Hepatocyte (in vitro differentiated cells): ENCODE data around the gene KRT74. TPM values are rescaled to one million over a fixed set of nuclear protein-coding genes. Genes with fewer than 3 reads are reported as not detected.

Experiments used
- DNase-seq: peaks from one replicate; pipeline ENCODE4 v3.0.0-alpha.2; 2016; ENCODE audit warnings: low spot score
- H2AFZ ChIP-seq: fragments of 200-600 bp; sonication (generic); 2 replicates; pipeline ENCODE4 v1.6.0; 2016; ENCODE audit warnings: antibody characterized with exemption, mild to moderate bottlenecking
- H3K27ac ChIP-seq: fragments of 200-600 bp; sonication (generic); 2 replicates; pipeline ENCODE4 v1.5.1; 2016; ENCODE audit warnings: mild to moderate bottlenecking
- H3K27me3 ChIP-seq: fragments of 200-600 bp; sonication (generic); 2 replicates; pipeline ENCODE4 v1.6.1; 2016
- H3K36me3 ChIP-seq: fragments of 200-600 bp; sonication (generic); replicated peaks from 2 replicates; pipeline ENCODE4 v1.5.1; 2016; ENCODE audit warnings: low read depth; ENCODE audit not compliant: insufficient read depth
- H3K4me1 ChIP-seq: fragments of 200-600 bp; sonication (generic); 2 replicates; pipeline ENCODE4 v1.5.1; 2016; ENCODE audit warnings: mild to moderate bottlenecking, moderate library complexity; ENCODE audit not compliant: insufficient read depth
- H3K4me2 ChIP-seq: fragments of 200-600 bp; sonication (generic); 2 replicates; pipeline ENCODE4 v1.6.0; 2016
- H3K4me3 ChIP-seq: fragments of 200-600 bp; sonication (generic); 2 replicates; pipeline ENCODE4 v1.5.1; 2016; ENCODE audit warnings: mild to moderate bottlenecking
- H3K79me2 ChIP-seq: fragments of 200-600 bp; sonication (generic); 2 replicates; pipeline ENCODE4 v1.6.0; 2017; ENCODE audit warnings: mild to moderate bottlenecking
- H3K9me2 ChIP-seq: fragments of 200-600 bp; sonication (generic); replicated peaks from 2 replicates; pipeline ENCODE4 v1.6.0; 2017; ENCODE audit warnings: mild to moderate bottlenecking; ENCODE audit not compliant: insufficient read depth
- H3K9me3 ChIP-seq: fragments of 200-600 bp; sonication (generic); 2 replicates; pipeline ENCODE4 v1.5.1; 2016; ENCODE audit warnings: low read depth, mild to moderate bottlenecking
- H4K20me1 ChIP-seq: fragments of 200-600 bp; sonication (generic); 2 replicates; pipeline ENCODE4 v1.6.0; 2016; ENCODE audit warnings: mild to moderate bottlenecking; ENCODE audit not compliant: insufficient read depth, poor library complexity, severe bottlenecking
- EZH2 ChIP-seq: fragments of 200-600 bp; sonication (generic); IDR thresholded peaks from 2 replicates; pipeline ENCODE4 v1.6.1; 2016; ENCODE audit warnings: antibody characterized with exemption, mild to moderate bottlenecking, borderline replicate concordance
- EZH2phosphoT487 ChIP-seq: fragments of 200-600 bp; sonication (generic); IDR thresholded peaks from one replicate; pipeline ENCODE4 v1.6.1; 2018; ENCODE audit warnings: antibody characterized with exemption, mild to moderate bottlenecking, low read depth, moderate library complexity; ENCODE audit not compliant: unreplicated experiment, severe bottlenecking
- WGBS: methylation state at CpG from one replicate; pipeline ENCODE4 v1.1.6; 2016; ENCODE audit warnings: low lambda C conversion rate; ENCODE audit errors: missing lambda C conversion rate; 5-methylcytosine and 5-hydroxymethylcytosine counted together
- polyA plus RNA-seq: library from polyadenylated mRNA; unstranded; fragments of >200 nt; fragmentation: Nextera tagmentation; extraction: Ambion mirVana; gene quantifications from 2 replicates; pipeline ENCODE4 v1.2.1, GENCODE V29; 2016
- total RNA-seq: library from RNA; depleted of rRNA; stranded (reverse); fragments of >200 nt; gene quantifications from 2 replicates; pipeline ENCODE4 v1.2.3, GENCODE V29; 2014
- TF ChIP-seq, protein P1 (sequence below): fragments of 200-600 bp; sonication (generic); IDR thresholded peaks from 2 replicates; pipeline ENCODE4 v1.5.1; 2016; ENCODE audit warnings: antibody characterized with exemption, mild to moderate bottlenecking; ENCODE audit not compliant: poor library complexity

KRT74 gene
- total and polyA plus RNA-seq, 2 experiments from 2014 or later, result not detected

- no peaks in the 10 kb centered on the region for H4K20me1 ChIP-seq
- H3K4me3 ChIP-seq, result no peak overlapping the region
- TF ChIP-seq, protein P1, sequence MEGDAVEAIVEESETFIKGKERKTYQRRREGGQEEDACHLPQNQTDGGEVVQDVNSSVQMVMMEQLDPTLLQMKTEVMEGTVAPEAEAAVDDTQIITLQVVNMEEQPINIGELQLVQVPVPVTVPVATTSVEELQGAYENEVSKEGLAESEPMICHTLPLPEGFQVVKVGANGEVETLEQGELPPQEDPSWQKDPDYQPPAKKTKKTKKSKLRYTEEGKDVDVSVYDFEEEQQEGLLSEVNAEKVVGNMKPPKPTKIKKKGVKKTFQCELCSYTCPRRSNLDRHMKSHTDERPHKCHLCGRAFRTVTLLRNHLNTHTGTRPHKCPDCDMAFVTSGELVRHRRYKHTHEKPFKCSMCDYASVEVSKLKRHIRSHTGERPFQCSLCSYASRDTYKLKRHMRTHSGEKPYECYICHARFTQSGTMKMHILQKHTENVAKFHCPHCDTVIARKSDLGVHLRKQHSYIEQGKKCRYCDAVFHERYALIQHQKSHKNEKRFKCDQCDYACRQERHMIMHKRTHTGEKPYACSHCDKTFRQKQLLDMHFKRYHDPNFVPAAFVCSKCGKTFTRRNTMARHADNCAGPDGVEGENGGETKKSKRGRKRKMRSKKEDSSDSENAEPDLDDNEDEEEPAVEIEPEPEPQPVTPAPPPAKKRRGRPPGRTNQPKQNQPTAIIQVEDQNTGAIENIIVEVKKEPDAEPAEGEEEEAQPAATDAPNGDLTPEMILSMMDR, result no peak
- TF ChIP-seq EZH2phosphoT487 (no peak), EZH2 (no peak)
- H3K9me3 ChIP-seq, result no peaks in the 10 kb centered on the region
- DNase-seq, result no peak
- H3K36me3 ChIP-seq, result no peaks in the 10 kb centered on the region
- no peaks in the 10 kb centered on the region for H3K79me2 ChIP-seq
- H2AFZ ChIP-seq, result no peak overlapping the region
- peak overlapping the region; percentile 80 for H3K27ac ChIP-seq
- H3K9me2 ChIP-seq, result no peaks in the 10 kb centered on the region
- peaks cover 20% of the 10 kb centered on the region for H3K4me1 ChIP-seq
- 71% methylated on average over 3 of the region's 3 CpGs for WGBS
- H3K27me3 ChIP-seq, result no peaks in the 10 kb centered on the region
- no peak overlapping the region for H3K4me2 ChIP-seq
These were observed 33.8 kb downstream of the KRT74 start for GRCh38 chr12:52539821-52540173.

DNA sequence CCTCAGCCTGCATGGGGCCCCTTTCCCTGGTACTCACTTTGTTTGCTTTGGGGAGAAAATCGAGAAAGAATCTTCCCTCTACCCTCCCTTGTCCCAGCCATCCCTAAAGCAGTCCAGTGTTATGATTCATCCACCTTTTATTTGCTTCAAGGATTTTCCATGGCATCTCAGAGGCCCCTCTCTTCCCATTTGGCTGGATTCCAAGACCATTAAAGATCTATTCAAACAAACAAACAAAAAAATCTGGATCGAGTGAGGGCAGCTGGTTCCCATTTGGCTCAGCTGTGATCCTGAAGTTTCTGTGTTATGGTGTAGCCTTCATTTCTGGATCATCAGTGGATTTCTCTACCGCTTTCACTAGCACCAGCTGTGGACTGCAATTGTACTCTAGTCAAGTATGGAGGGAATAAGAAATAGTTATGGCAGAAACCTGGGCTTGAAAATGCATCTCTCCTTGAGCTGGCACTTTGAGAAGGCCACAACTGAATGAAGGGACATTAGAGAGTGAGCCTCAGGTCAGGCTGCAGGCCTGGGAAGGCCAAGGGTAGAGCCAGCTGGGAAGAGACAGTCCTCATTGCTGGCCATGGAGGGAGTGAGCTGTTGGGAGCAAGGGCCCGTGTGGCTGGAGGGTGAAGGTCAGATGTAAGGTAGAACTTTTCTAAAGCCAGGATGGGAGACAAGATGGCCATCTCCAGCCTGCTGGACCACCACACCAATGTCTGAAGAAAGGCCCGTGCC, 34.4 kb downstream of the KRT74 start:
- Histone ChIP-seq H3K4me3 (no peak overlapping the region), H3K79me2 (no peaks in the 10 kb centered on the region), H3K27ac (peak overlapping the region; percentile 87), H3K36me3 (no peaks in the 10 kb centered on the region), H2AFZ (no peak overlapping the region), H3K4me1 (peaks cover 20% of the 10 kb centered on the region), H3K9me2 (no peaks in the 10 kb centered on the region), H3K9me3 (no peaks in the 10 kb centered on the region), H3K27me3 (no peaks in the 10 kb centered on the region), H3K4me2 (peak overlapping the region; percentile 40), H4K20me1 (no peaks in the 10 kb centered on the region)
- WGBS, result 50% methylated on average over 5 of the region's 5 CpGs
- TF ChIP-seq EZH2 (no peak), EZH2phosphoT487 (no peak)
- TF ChIP-seq, protein P1, result no peak
- DNase-seq, result peak; percentile 83

GRCh38 chr12:52537101-52537500, 36.5 kb downstream of the KRT74 start:
- TF ChIP-seq EZH2, result no peak
- TF ChIP-seq, protein P1, result no peak
- TF ChIP-seq EZH2phosphoT487, result no peak
- Histone ChIP-seq H3K4me2 (no peak overlapping the region), H3K27ac (no peak overlapping the region), H3K4me3 (no peak overlapping the region), H4K20me1 (no peaks in the 10 kb centered on the region), H3K9me2 (no peaks in the 10 kb centered on the region), H3K79me2 (no peaks in the 10 kb centered on the region), H2AFZ (no peak overlapping the region), H3K27me3 (no peaks in the 10 kb centered on the region), H3K4me1 (peaks cover 20% of the 10 kb centered on the region), H3K9me3 (no peaks in the 10 kb centered on the region), H3K36me3 (no peaks in the 10 kb centered on the region)
- 100% methylated on average over 3 of the region's 3 CpGs for WGBS
- no peak for DNase-seq

DNA sequence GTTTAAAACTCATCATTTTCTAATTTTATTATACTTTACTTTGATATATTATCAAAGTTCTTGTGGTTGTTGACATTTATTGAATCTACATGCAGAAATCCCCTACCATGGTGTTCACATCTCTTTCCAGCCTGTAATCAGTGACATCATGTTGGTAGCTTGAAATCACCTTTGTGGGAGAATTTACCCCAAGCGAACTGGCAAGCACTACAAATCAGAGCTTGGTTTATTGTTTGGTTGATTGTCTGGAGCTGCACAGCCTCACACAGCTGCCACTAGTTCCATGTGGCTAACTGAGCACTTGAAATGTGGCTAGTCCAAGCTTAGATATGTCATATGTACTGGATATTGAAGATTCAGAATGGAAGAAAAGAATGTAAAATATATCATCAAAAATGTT, 38.1 kb downstream of the KRT74 start:
- no peak for DNase-seq
- Histone ChIP-seq H3K4me3 (no peak overlapping the region), H3K9me3 (no peaks in the 10 kb centered on the region), H3K4me1 (peaks cover 20% of the 10 kb centered on the region), H3K9me2 (no peaks in the 10 kb centered on the region), H3K27ac (no peak overlapping the region), H3K4me2 (no peak overlapping the region), H4K20me1 (no peaks in the 10 kb centered on the region), H3K79me2 (no peaks in the 10 kb centered on the region), H2AFZ (no peak overlapping the region), H3K27me3 (no peaks in the 10 kb centered on the region), H3K36me3 (no peaks in the 10 kb centered on the region)
- WGBS, result 38% methylated on average over 1 of the region's 1 CpG
- TF ChIP-seq, protein P1, result no peak
- no peak for TF ChIP-seq EZH2phosphoT487
- no peak for TF ChIP-seq EZH2
